Measurements from ENCODE around the gene PAWR. TPM values are rescaled to one million over a fixed set of nuclear protein-coding genes. Genes with fewer than 3 reads are reported as not detected.

The PAWR gene
- total and polyA plus RNA-seq, 9 of the 15 experiments (the other 6 are each of a cell fraction or from before 2014, with no cell fraction given), result 0.82 TPM; not detected in 8

DNA sequence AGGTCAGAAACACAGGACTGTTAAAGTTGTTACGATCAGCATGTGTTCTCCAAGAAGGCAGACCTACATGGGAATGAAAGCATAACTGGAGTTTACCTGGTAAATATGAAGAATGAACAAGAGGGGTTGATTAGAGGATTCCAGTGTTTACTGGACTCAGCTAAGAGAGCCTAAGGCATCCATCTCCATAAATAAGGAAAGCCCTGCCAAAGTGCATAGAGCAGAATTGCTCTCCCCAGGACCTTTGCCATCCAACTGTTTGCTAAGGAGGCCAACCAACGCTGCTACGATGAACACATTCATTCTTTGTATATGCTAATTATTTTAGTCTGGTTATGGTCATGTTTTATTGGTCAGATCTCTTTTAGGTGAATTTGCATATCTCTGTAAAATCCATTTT is 17.1 kb upstream of the PAWR start (continued):
- TF ChIP-seq, protein P1, sequence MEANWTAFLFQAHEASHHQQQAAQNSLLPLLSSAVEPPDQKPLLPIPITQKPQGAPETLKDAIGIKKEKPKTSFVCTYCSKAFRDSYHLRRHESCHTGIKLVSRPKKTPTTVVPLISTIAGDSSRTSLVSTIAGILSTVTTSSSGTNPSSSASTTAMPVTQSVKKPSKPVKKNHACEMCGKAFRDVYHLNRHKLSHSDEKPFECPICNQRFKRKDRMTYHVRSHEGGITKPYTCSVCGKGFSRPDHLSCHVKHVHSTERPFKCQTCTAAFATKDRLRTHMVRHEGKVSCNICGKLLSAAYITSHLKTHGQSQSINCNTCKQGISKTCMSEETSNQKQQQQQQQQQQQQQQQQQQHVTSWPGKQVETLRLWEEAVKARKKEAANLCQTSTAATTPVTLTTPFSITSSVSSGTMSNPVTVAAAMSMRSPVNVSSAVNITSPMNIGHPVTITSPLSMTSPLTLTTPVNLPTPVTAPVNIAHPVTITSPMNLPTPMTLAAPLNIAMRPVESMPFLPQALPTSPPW (CRISPR knock-in tag; IDR thresholded peaks at IDR 0.05), result no peak

DNA sequence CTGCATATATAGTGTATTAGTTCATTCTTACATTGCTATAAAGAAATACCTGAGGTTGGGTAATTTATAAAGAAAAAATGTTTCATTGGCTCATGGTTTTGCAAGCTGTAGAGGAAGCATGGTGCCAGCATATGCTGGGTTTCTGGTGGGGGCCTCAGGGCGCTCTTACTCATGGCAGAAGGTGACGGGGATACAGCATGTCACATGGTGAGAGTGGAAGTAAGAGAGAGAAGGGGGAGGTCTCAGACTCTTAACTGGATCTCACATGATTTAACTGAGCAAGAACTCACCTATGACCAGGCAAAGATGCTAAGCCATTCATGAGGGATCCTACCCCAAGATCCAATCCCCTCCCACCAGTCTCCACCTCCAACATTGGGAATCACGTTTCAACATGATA is 15.9 kb upstream of the PAWR start:
- Histone ChIP-seq H3K27ac (ENCODE audit: extremely low read depth, low read depth, low read length) (no peak overlapping the region), H3K4me3 (no peak overlapping the region), H3K36me3 (ENCODE audit: control insufficient read depth, insufficient read depth, low read length) (no peaks in the 10 kb centered on the region), H3K9me3 (replicated peaks; ENCODE audit: control insufficient read depth, insufficient read depth, low read depth, low read length) (no peaks in the 10 kb centered on the region), H3K79me2 (ENCODE audit: control insufficient read depth, insufficient read depth, low read length) (no peaks in the 10 kb centered on the region), H3K4me2 (ENCODE audit: insufficient read depth, low read length) (no peak overlapping the region), H3K9ac (ENCODE audit: insufficient read depth in 1 of 2, low read depth in 2 of 2, low read length in 2 of 2) (no peak overlapping the region), H3K4me1 (replicated peaks in 1 of 2; ENCODE audit: control insufficient read depth in 2 of 2, insufficient read depth in 2 of 2, low read length in 2 of 2) (peaks cover 0 to 6% of the 10 kb centered on the region in 2 experiments; a peak in 1 of 5 replicates), H3K9me1 (ENCODE audit: control insufficient read depth, insufficient read depth, low read length) (no peaks in the 10 kb centered on the region), H3K27me3 (ENCODE audit: control insufficient read depth in 2 of 2, insufficient read depth in 2 of 2, low read length in 2 of 2) (no peaks in the 10 kb centered on the region), H2AFZ (ENCODE audit: low read depth, low read length) (no peak overlapping the region), H4K20me1 (replicated peaks; ENCODE audit: control insufficient read depth, insufficient read depth, low read length) (no peaks in the 10 kb centered on the region)
- in situ Hi-C loops (cut with MboI), result no loop called here
- ChIA-PET CTCF (ENCODE audit: low intra/inter-chr PET ratio) (no interaction called here), POLR2A (no interaction called here)
- intact Hi-C loops (cut with micrococcal nuclease), result no loop called here
- DNase-seq (ENCODE audit: extremely low read depth in 1 of 4, low spot score in 3 of 4), result no peak
- WGBS (ENCODE audit: insufficient coverage, low coverage, missing lambda C conversion rate), result 0% methylated on average over 3 of the region's 3 CpGs
- no TSS peak for BruUV-seq (replicated peaks)
- no peak for ATAC-seq
- FAIRE-seq, result no peak
- TF ChIP-seq YBX1 (IDR thresholded peaks at IDR 0.05) (no peak), PURB (CRISPR knock-in tag; IDR thresholded peaks at IDR 0.05; ENCODE audit: low read depth) (no peak), ZKSCAN8 (CRISPR knock-in tag; IDR thresholded peaks at IDR 0.05) (no peak), FOXM1 (IDR thresholded peaks at IDR 0.05; ENCODE audit: low read depth) (no peak), FOXM1 (CRISPR knock-in tag; IDR thresholded peaks at IDR 0.05; ENCODE audit: low read depth) (no peak), TAF1 (IDR thresholded peaks at IDR 0.05; ENCODE audit: control insufficient read depth, extremely low read depth, insufficient read depth, low read length, severe bottlenecking) (no peak), RBM22 (IDR thresholded peaks at IDR 0.05; ENCODE audit: low read depth, low read length, poor library complexity, severe bottlenecking) (no peak), FOXJ2 (tag; IDR thresholded peaks at IDR 0.05) (no peak), RBM34 (IDR thresholded peaks at IDR 0.05; ENCODE audit: borderline replicate concordance, insufficient read depth, low read length) (no peak), SMARCA4 (IDR thresholded peaks at IDR 0.05) (no peak)
- TF ChIP-seq, protein P2, sequence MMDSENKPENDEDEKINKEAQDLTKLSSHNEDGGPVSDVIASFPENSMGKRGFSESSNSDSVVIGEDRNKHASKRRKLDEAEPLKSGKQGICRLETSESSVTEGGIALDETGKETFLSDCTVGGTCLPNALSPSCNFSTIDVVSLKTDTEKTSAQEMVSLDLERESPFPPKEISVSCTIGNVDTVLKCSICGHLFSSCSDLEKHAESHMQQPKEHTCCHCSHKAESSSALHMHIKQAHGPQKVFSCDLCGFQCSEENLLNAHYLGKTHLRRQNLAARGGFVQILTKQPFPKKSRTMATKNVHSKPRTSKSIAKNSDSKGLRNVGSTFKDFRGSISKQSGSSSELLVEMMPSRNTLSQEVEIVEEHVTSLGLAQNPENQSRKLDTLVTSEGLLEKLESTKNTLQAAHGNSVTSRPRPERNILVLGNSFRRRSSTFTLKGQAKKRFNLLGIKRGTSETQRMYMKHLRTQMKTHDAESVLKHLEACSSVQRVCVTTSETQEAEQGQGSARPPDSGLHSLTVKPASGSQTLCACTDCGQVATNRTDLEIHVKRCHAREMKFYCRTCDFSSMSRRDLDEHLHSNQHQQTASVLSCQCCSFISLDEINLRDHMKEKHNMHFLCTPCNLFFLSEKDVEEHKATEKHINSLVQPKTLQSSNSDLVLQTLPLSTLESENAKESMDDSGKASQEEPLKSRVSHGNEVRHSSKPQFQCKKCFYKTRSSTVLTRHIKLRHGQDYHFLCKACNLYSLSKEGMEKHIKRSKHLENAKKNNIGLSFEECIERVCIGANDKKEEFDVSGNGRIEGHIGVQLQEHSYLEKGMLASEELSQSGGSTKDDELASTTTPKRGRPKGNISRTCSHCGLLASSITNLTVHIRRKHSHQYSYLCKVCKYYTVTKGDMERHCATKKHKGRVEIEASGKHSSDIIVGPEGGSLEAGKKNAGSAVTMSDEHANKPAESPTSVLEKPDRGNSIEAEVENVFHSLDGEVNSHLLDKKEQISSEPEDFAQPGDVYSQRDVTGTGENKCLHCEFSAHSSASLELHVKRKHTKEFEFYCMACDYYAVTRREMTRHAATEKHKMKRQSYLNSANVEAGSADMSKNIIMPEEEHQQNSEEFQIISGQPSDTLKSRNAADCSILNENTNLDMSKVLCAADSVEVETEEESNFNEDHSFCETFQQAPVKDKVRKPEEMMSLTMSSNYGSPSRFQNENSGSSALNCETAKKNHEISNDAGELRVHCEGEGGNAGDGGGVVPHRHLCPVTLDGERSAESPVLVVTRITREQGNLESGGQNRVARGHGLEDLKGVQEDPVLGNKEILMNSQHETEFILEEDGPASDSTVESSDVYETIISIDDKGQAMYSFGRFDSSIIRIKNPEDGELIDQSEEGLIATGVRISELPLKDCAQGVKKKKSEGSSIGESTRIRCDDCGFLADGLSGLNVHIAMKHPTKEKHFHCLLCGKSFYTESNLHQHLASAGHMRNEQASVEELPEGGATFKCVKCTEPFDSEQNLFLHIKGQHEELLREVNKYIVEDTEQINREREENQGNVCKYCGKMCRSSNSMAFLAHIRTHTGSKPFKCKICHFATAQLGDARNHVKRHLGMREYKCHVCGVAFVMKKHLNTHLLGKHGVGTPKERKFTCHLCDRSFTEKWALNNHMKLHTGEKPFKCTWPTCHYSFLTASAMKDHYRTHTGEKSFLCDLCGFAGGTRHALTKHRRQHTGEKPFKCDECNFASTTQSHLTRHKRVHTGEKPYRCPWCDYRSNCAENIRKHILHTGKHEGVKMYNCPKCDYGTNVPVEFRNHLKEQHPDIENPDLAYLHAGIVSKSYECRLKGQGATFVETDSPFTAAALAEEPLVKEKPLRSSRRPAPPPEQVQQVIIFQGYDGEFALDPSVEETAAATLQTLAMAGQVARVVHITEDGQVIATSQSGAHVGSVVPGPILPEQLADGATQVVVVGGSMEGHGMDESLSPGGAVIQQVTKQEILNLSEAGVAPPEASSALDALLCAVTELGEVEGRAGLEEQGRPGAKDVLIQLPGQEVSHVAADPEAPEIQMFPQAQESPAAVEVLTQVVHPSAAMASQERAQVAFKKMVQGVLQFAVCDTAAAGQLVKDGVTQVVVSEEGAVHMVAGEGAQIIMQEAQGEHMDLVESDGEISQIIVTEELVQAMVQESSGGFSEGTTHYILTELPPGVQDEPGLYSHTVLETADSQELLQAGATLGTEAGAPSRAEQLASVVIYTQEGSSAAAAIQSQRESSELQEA (IDR thresholded peaks at IDR 0.05; ENCODE audit: low read depth), result no peak

Data from K562 (cell line).